Measurements from ENCODE around the gene ZFTA.
A peak's percentile ranks its signal among the peaks of the same experiment; 100 is the strongest.

ZFTA gene

DNA sequence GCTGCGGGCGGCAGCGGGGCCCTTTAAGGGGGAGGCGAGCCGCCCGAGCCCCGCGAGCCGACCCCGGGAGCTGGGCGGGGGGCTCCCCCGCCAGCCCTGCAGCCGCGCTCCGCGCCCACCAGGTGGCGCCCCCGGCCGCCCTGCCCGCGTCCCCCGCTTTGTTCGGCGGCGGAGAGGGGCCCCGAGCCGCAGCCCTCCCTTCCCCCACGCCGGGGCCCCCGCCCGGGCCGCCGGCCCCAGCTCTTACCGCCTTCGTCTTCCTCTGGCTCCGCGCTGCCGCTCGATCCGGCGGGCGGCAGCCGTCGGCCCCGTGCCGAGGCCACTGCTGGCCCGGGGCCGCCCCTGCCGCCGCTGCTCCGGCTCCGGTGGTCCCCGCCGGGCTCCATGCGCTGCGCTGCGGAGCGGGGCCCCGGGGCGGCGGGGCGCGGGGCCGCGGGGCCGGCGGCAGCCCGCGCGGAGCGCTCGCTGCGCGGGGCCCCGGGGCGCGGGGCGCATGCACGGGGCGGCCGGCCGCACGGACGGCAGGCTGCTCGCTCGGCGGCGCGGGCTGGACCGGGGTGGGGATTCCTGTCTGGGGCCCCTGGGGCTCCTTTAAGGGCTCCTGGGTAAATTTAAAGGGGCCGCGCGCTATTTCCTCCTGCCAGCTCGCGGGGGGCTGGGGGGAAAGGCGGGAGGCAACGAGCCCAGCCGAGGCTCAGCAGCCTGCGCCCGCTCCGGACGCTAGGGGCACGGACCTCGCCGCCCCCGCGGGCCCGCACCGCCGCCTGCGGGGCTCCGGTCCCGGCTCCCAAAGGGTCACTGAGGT is at the start of gene ZFTA:
Gene ZFTA (minus strand): TSS at position 539 of the 805 bp plus-strand sequence. CDS start 153 bp downstream, at position 386.
- peaks cover 4% of the 10 kb centered on the region; the same call in 1 of the 2 replicates for H3K36me3 ChIP-seq (ENCODE audit: control insufficient read depth, low read length)

DNA sequence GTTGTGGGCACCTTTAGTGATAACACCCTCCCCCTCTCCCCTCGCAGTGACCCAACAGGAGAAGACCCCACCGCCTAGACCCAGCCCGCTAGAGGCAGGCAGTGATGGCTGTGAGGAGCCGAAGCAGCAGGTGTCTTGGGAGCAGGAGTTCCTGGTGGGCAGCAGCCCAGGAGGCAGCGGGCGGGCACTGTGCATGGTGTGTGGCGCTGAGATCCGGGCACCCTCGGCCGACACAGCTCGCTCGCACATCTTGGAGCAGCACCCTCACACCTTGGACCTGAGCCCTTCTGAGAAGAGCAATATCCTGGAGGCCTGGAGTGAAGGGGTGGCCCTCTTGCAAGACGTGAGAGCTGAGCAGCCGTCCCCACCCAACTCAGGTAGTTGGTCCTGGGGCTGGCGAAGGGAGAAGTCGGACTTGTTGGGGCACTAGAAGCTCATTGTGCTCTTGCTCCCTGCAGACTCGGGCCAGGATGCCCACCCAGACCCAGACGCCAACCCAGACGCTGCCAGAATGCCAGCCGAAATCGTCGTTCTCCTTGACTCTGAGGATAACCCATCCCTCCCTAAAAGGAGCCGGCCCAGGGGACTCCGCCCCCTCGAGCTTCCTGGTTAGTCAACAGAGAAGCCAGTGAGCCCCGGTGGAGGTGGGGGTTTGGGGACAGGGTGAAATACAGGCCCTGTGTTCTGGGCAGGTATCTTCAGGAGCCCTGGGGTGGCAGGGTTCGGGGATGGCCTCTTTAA is 49.4 kb upstream of the ZFTA start:
- Histone ChIP-seq H3K4me3 (ENCODE audit: low read length) (no peak overlapping the region), H3K9me3 (ENCODE audit: control insufficient read depth, insufficient read depth, low read length) (no peaks in the 10 kb centered on the region), H3K79me2 (ENCODE audit: control insufficient read depth, low read length) (peaks cover 48% of the 10 kb centered on the region), H3K27me3 (ENCODE audit: control insufficient read depth, low read length) (no peaks in the 10 kb centered on the region), H3K27ac (ENCODE audit: low read depth, low read length) (no peak overlapping the region), H3K36me3 (ENCODE audit: control insufficient read depth, low read length) (peaks cover 84% of the 10 kb centered on the region), H3K9me2 (replicated peaks; ENCODE audit: control insufficient read depth, low read length) (no peaks in the 10 kb centered on the region), H3K4me2 (ENCODE audit: low read length) (no peak overlapping the region), H3F3A (ENCODE audit: control insufficient read depth, insufficient read depth) (no peaks in the 10 kb centered on the region), H3K4me1 (ENCODE audit: control insufficient read depth, low read length) (peaks cover 16% of the 10 kb centered on the region), H4K20me1 (ENCODE audit: control insufficient read depth, insufficient read depth, low read depth, low read length) (peaks cover 26% of the 10 kb centered on the region)
- TF ChIP-seq, protein P1, sequence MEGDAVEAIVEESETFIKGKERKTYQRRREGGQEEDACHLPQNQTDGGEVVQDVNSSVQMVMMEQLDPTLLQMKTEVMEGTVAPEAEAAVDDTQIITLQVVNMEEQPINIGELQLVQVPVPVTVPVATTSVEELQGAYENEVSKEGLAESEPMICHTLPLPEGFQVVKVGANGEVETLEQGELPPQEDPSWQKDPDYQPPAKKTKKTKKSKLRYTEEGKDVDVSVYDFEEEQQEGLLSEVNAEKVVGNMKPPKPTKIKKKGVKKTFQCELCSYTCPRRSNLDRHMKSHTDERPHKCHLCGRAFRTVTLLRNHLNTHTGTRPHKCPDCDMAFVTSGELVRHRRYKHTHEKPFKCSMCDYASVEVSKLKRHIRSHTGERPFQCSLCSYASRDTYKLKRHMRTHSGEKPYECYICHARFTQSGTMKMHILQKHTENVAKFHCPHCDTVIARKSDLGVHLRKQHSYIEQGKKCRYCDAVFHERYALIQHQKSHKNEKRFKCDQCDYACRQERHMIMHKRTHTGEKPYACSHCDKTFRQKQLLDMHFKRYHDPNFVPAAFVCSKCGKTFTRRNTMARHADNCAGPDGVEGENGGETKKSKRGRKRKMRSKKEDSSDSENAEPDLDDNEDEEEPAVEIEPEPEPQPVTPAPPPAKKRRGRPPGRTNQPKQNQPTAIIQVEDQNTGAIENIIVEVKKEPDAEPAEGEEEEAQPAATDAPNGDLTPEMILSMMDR (IDR thresholded peaks at IDR 0.05; ENCODE audit: low read depth, low read length, poor library complexity, severe bottlenecking) = no peak
- no peak for TF ChIP-seq EZH2phosphoT487 (IDR thresholded peaks at IDR 0.05; ENCODE audit: borderline replicate concordance, low read length)

More for the DNA sequence above, at the start of gene ZFTA:
- Histone ChIP-seq H4K20me1 (ENCODE audit: control insufficient read depth, insufficient read depth, low read depth, low read length) (peaks cover 13% of the 10 kb centered on the region; the same call in 1 of the 2 replicates), H3K4me1 (ENCODE audit: control insufficient read depth, low read length) (peaks cover 18% of the 10 kb centered on the region), H3K27me3 (ENCODE audit: control insufficient read depth, low read length) (peaks cover 38% of the 10 kb centered on the region), H3K27ac (ENCODE audit: low read depth, low read length) (0 out of 2 replicates have a peak within 1 kb of the TSS, but pooled peaks have one; percentile 2), H3K4me2 (ENCODE audit: low read length) (peak within 1 kb of the TSS; percentile 84), H3K9me2 (replicated peaks; ENCODE audit: control insufficient read depth, low read length) (no peaks in the 10 kb centered on the region), H3F3A (ENCODE audit: control insufficient read depth, insufficient read depth) (peaks cover 3% of the 10 kb centered on the region; the same call in 1 of the 2 replicates), H3K9me3 (ENCODE audit: control insufficient read depth, insufficient read depth, low read length) (no peaks in the 10 kb centered on the region), H3K4me3 (ENCODE audit: low read length) (peak within 1 kb of the TSS; percentile 91), H3K79me2 (ENCODE audit: control insufficient read depth, low read length) (peaks cover 18% of the 10 kb centered on the region)
- TF ChIP-seq EZH2phosphoT487 (IDR thresholded peaks at IDR 0.05; ENCODE audit: borderline replicate concordance, low read length) = no peak
- TF ChIP-seq, protein P1 (IDR thresholded peaks at IDR 0.05; ENCODE audit: low read depth, low read length, poor library complexity, severe bottlenecking) = peak; percentile 1

DNA sequence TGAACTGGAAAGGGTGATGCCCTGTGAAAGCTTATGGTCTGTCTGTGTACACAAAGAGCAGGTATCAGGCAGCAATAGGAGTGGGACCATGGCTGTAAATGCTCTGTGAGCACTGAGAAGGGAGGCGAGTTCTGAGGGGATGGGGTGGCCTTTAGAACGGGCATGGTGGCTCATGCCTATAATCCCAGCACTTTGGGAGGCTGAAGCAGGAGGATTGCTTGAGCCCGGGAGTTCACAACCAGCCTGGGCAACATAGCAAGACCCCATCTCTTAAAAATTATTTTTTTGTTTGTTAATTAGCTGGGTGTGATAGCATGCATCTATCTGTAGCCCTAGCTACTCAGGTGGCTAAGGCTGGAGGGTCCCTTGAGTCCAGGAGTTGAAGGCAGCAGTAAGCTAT is 48.2 kb upstream of the ZFTA start:
- no peaks in the 10 kb centered on the region for H3K9me3 ChIP-seq (ENCODE audit: control insufficient read depth, insufficient read depth, low read length)
- peaks cover 72% of the 10 kb centered on the region for H3K36me3 ChIP-seq (ENCODE audit: control insufficient read depth, low read length)
- H3K4me3 ChIP-seq (ENCODE audit: low read length) = no peak overlapping the region

More for the DNA sequence above, 48.2 kb upstream of the ZFTA start:
- TF ChIP-seq, protein P1 (IDR thresholded peaks at IDR 0.05; ENCODE audit: low read depth, low read length, poor library complexity, severe bottlenecking) = no peak
- TF ChIP-seq EZH2phosphoT487 (IDR thresholded peaks at IDR 0.05; ENCODE audit: borderline replicate concordance, low read length) = no peak
- H3K9me2 ChIP-seq (replicated peaks; ENCODE audit: control insufficient read depth, low read length) = no peaks in the 10 kb centered on the region
- H3K4me2 ChIP-seq (ENCODE audit: low read length) = no peak overlapping the region
- H3K27me3 ChIP-seq (ENCODE audit: control insufficient read depth, low read length) = no peaks in the 10 kb centered on the region
- no peak overlapping the region for H3K27ac ChIP-seq (ENCODE audit: low read depth, low read length)
- peaks cover 26% of the 10 kb centered on the region for H4K20me1 ChIP-seq (ENCODE audit: control insufficient read depth, insufficient read depth, low read depth, low read length)
- H3K4me1 ChIP-seq (ENCODE audit: control insufficient read depth, low read length) = peaks cover 22% of the 10 kb centered on the region
- H3K79me2 ChIP-seq (ENCODE audit: control insufficient read depth, low read length) = peaks cover 48% of the 10 kb centered on the region
- no peaks in the 10 kb centered on the region for H3F3A ChIP-seq (ENCODE audit: control insufficient read depth, insufficient read depth)

Data from DOHH2 (cell line).